HCT116 (cell line): Measurements from ENCODE around the gene GABBR2. TPM values are rescaled to one million over a fixed set of nuclear protein-coding genes. Genes with fewer than 3 reads are reported as not detected.

Source experiments
- ATAC-seq: fragments of 200-7000 bp; cut with Tn5 transposase; 2 replicates; pipeline ENCODE4 v1.9.1; 2020; ENCODE audit warnings: mild to moderate bottlenecking, moderate library complexity
- BruUV-seq: library from RNA; stranded (reverse); fragments of 400-500 nt; replicated peaks from 2 replicates; lab custom pipeline; 2021; lab: Mats Ljungman, UMichigan
- CTCF ChIA-PET: fragments of 300-600 bp; sonication (Branson Sonifier 250); formaldehyde crosslinking; loops from one replicate; lab custom pipeline; 2021; ENCODE audit warnings: antibody characterized with exemption; lab: Charles Lee
- POLR2A ChIA-PET: fragments of 300-600, 350-600 bp; sonication (Branson Sonifier 250); formaldehyde crosslinking; loops from one replicate; lab custom pipeline; 2021; ENCODE audit warnings: antibody characterized with exemption; lab: Charles Lee
- RAD21 ChIA-PET, 2 experiments: fragments of 300-600 bp; sonication (Branson Sonifier 250); formaldehyde crosslinking; loops; one replicate each; lab custom pipeline; 2023; ENCODE audit warnings: low total read pairs in 2 of 2; ENCODE audit not compliant: uncharacterized antibody in 2 of 2, unreplicated experiment in 2 of 2, low non-redundant PET in 1 of 2; lab: Charles Lee
- DNase-seq: peaks from one replicate; pipeline ENCODE4 v3.0.0-alpha.2; 2010; ENCODE audit warnings: low read depth, low spot score
- H2AFZ ChIP-seq: fragments of 200-600 bp; shearing (Covaris generic), sonication (generic); 2 replicates; pipeline ENCODE4 v1.6.1; 2017; ENCODE audit warnings: low read depth, mixed run types, mixed read lengths, antibody characterized with exemption, low read length; ENCODE audit not compliant: poor library complexity, severe bottlenecking
- H3K27ac ChIP-seq: 2 replicates; pipeline ENCODE4 v1.5.1; 2012; ENCODE audit warnings: low read depth, low read length
- H3K27me3 ChIP-seq: fragments of 200-600 bp; sonication (generic); 2 replicates; pipeline ENCODE4 v1.6.1; 2016; ENCODE audit warnings: mixed run types, low read length, mixed read lengths; ENCODE audit not compliant: insufficient read depth
- H3K36me3 ChIP-seq, 2 experiments: fragments of 200-500 bp in 1 of 2; fragments of 200-600 bp in 1 of 2; sonication (Bioruptor generic) in 1 of 2; sonication (generic) in 1 of 2; 2 replicates each; pipeline versions ENCODE4 v1.5.1 to v1.6.1; 2014 to 2016; ENCODE audit warnings: low read length in 2 of 2, inconsistent platforms in 1 of 2, mixed read lengths in 1 of 2, mixed run types in 1 of 2; ENCODE audit not compliant: insufficient read depth in 2 of 2, control insufficient read depth in 1 of 2
- H3K4me1 ChIP-seq, 2 experiments: fragments of 200-600 bp in 1 of 2; sonication (generic) in 1 of 2; 2 replicates each; pipeline versions ENCODE4 v1.5.1 to v1.6.1; 2012 to 2017; ENCODE audit warnings: low read length in 2 of 2, inconsistent platforms in 1 of 2, mild to moderate bottlenecking in 1 of 2, mixed read lengths in 1 of 2, mixed run types in 1 of 2, moderate library complexity in 1 of 2; ENCODE audit not compliant: insufficient read depth in 2 of 2, control insufficient read depth in 1 of 2
- H3K4me2 ChIP-seq: fragments of 200-600 bp; sonication (generic); 2 replicates; pipeline ENCODE4 v1.6.1; 2017; ENCODE audit warnings: mixed run types, low read length, mixed read lengths
- H3K4me3 ChIP-seq, 2 experiments: fragments of 200-600 bp in 1 of 2; sonication (generic) in 1 of 2; replicated peaks in 1 of 2; 2 replicates each; pipeline ENCODE4 v1.5.1; 2011 to 2016; ENCODE audit warnings: low read length in 2 of 2, control low read depth in 1 of 2, low read depth in 1 of 2, mild to moderate bottlenecking in 1 of 2, mixed read lengths in 1 of 2, mixed run types in 1 of 2
- H3K79me2 ChIP-seq: fragments of 200-600 bp; sonication (generic); 2 replicates; pipeline ENCODE4 v1.6.1; 2017; ENCODE audit warnings: mild to moderate bottlenecking, mixed run types, low read length, moderate library complexity, mixed read lengths; ENCODE audit not compliant: insufficient read depth
- H3K9ac ChIP-seq: fragments of 200-600 bp; sonication (generic); 2 replicates; pipeline ENCODE4 v1.6.1; 2016; ENCODE audit warnings: low read length, mixed read lengths
- H3K9me2 ChIP-seq: fragments of 200-600 bp; sonication (generic), shearing (Covaris generic); 2 replicates; pipeline ENCODE4 v1.6.1; 2017; ENCODE audit warnings: mixed run types, mild to moderate bottlenecking, moderate library complexity; ENCODE audit not compliant: insufficient read depth
- H3K9me3 ChIP-seq, 2 experiments: fragments of 200-500 bp in 1 of 2; fragments of 200-600 bp in 1 of 2; sonication (Bioruptor generic) in 1 of 2; sonication (generic) in 1 of 2; 2 replicates each; pipeline ENCODE4 v1.6.1; 2014 to 2017; ENCODE audit warnings: low read length in 2 of 2, mixed read lengths in 2 of 2, inconsistent platforms in 1 of 2, low read depth in 1 of 2, mild to moderate bottlenecking in 1 of 2, mixed run types in 1 of 2, moderate library complexity in 1 of 2; ENCODE audit not compliant: control insufficient read depth in 1 of 2, insufficient read depth in 1 of 2
- H4K20me1 ChIP-seq: fragments of 200-600 bp; sonication (generic), shearing (Covaris generic); 2 replicates; pipeline ENCODE4 v1.6.1; 2017; ENCODE audit warnings: mixed run types, mild to moderate bottlenecking, moderate library complexity; ENCODE audit not compliant: insufficient read depth
- ATF3 ChIP-seq: IDR thresholded peaks from 2 replicates; pipeline ENCODE4 v1.6.1; 2012
- CBX3 ChIP-seq: IDR thresholded peaks from 2 replicates; pipeline ENCODE4 v1.6.1; 2012; ENCODE audit warnings: low read depth
- CEBPB ChIP-seq: IDR thresholded peaks from 2 replicates; pipeline ENCODE4 v1.6.1; 2012; ENCODE audit warnings: low read depth
- EGR1 ChIP-seq: IDR thresholded peaks from 2 replicates; pipeline ENCODE4 v1.6.1; 2012; ENCODE audit warnings: low read depth
- ELF1 ChIP-seq: IDR thresholded peaks from 2 replicates; pipeline ENCODE4 v1.6.1; 2012; ENCODE audit warnings: low read depth, borderline replicate concordance
- EZH2phosphoT487 ChIP-seq: fragments of 200-600 bp; IDR thresholded peaks from 2 replicates; pipeline ENCODE4 v1.6.1; 2018; ENCODE audit warnings: antibody characterized with exemption, borderline replicate concordance
- FOSL1 ChIP-seq: IDR thresholded peaks from 2 replicates; pipeline ENCODE4 v1.6.1; 2012; ENCODE audit warnings: low read depth
- POLR2A ChIP-seq: IDR thresholded peaks from 2 replicates; pipeline ENCODE4 v1.7.0; 2011; ENCODE audit warnings: borderline replicate concordance; ENCODE audit not compliant: insufficient read depth, insufficient read length; ENCODE audit errors: extremely low read depth
- POLR2AphosphoS5 ChIP-seq: IDR thresholded peaks from 2 replicates; pipeline ENCODE4 v1.6.1; 2011; ENCODE audit warnings: mild to moderate bottlenecking, low read depth, low read length, moderate library complexity
- RAD21 ChIP-seq: IDR thresholded peaks from 2 replicates; pipeline ENCODE4 v1.6.1; 2012; ENCODE audit warnings: low read depth, mild to moderate bottlenecking
- REST ChIP-seq: IDR thresholded peaks from 2 replicates; pipeline ENCODE4 v1.6.1; 2012; ENCODE audit warnings: low read depth
- SIN3A ChIP-seq: IDR thresholded peaks from 2 replicates; pipeline ENCODE4 v1.6.1; 2012; ENCODE audit warnings: low read depth
- SP1 ChIP-seq: IDR thresholded peaks from 2 replicates; pipeline ENCODE4 v1.6.1; 2012; ENCODE audit warnings: low read depth
- SRF ChIP-seq: IDR thresholded peaks from 2 replicates; pipeline ENCODE4 v1.6.1; 2012; ENCODE audit warnings: low read depth
- YY1 ChIP-seq: IDR thresholded peaks from 2 replicates; pipeline ENCODE4 v1.6.1; 2011; ENCODE audit warnings: low read length, low read depth, moderate library complexity, mild to moderate bottlenecking; ENCODE audit not compliant: insufficient replicate concordance; ENCODE audit errors: extremely low read depth
- ZFX ChIP-seq: fragments of 450-650 bp; IDR thresholded peaks from 2 replicates; pipeline ENCODE4 v1.6.1; 2017
- intact Hi-C: fragments of 100-400 bp; cut with micrococcal nuclease; formaldehyde crosslinking; loops from 2 replicates; pipeline ENCODE4 v1.10.0; 2022
- total RNA-seq: library from RNA; stranded (reverse); gene quantifications from one replicate; pipeline ENCODE4 v1.2.1, GENCODE V29; 2021; ENCODE audit not compliant: unreplicated experiment

The GABBR2 gene
- total RNA-seq, 1 experiment from 2014 or later = 0.15 TPM

- Histone ChIP-seq H3K4me3 (no peak overlapping the region), H3K27ac (no peak overlapping the region), H3K36me3 (no peaks in the 10 kb centered on the region), H3K9me2 (no peaks in the 10 kb centered on the region; the same call in 1 of the 2 replicates), H3K4me2 (no peak overlapping the region), H3K79me2 (no peaks in the 10 kb centered on the region), H4K20me1 (no peaks in the 10 kb centered on the region), H3K9ac (no peak overlapping the region), H2AFZ (no peak overlapping the region), H3K27me3 (peaks cover 16% of the 10 kb centered on the region; the same call in 1 of the 2 replicates), H3K4me1 (no peaks in the 10 kb centered on the region), H3K9me3 (no peaks in the 10 kb centered on the region)
- no peak for DNase-seq
- no peak for ATAC-seq
- ChIA-PET CTCF (no interaction called here), RAD21 (no interaction called here), POLR2A (no interaction called here)
- intact Hi-C loops = no loop called here
- TF ChIP-seq FOSL1 (no peak), EGR1 (no peak), ZFX (no peak), CEBPB (no peak), SRF (no peak), RAD21 (no peak), ELF1 (no peak), POLR2AphosphoS5 (no peak), POLR2A (no peak), SP1 (no peak), ATF3 (no peak), SIN3A (no peak)
- no TSS peak for BruUV-seq
Observed at GRCh38 chr9:98391406-98391805, 317.3 kb downstream of the GABBR2 start.

- H2AFZ ChIP-seq = no peak overlapping the region
- H3K9me3 ChIP-seq = no peaks in the 10 kb centered on the region
- H3K27me3 ChIP-seq = no peaks in the 10 kb centered on the region
- no peak overlapping the region for H3K4me3 ChIP-seq
- no peak overlapping the region for H3K4me2 ChIP-seq
- no peak for ATAC-seq
- no peak for DNase-seq
- RAD21 ChIA-PET = no interaction called here
- BruUV-seq = no TSS peak
- no peaks in the 10 kb centered on the region for H3K79me2 ChIP-seq
- no peak overlapping the region for H3K9ac ChIP-seq
- no peak overlapping the region for H3K27ac ChIP-seq
- H3K9me2 ChIP-seq = no peaks in the 10 kb centered on the region
- intact Hi-C loops = no loop called here
- no peaks in the 10 kb centered on the region for H3K36me3 ChIP-seq
- peaks cover 0 to under 1% of the 10 kb centered on the region in 2 experiments; a peak in 1 of 4 replicates for H3K4me1 ChIP-seq
- POLR2A ChIA-PET = no interaction called here
- H4K20me1 ChIP-seq = no peaks in the 10 kb centered on the region
- CTCF ChIA-PET = no interaction called here
- TF ChIP-seq YY1 (no peak), ELF1 (no peak), CBX3 (no peak), REST (no peak), ZFX (no peak), SIN3A (no peak), POLR2AphosphoS5 (no peak), POLR2A (no peak), ATF3 (no peak), EGR1 (no peak), EZH2phosphoT487 (no peak)
Observed at GRCh38 chr9:98385751-98386150, 323.0 kb downstream of the GABBR2 start.
